GM19397 (cell line): ENCODE data around the gene MED27.

ENCODE experiments used
- ATAC-seq: cut with Tn5 transposase; IDR thresholded peaks from one replicate; pipeline ENCODE4 v1.9.1; 2021; ENCODE audit warnings: mild to moderate bottlenecking, moderate library complexity; ENCODE audit not compliant: unreplicated experiment

Gene MED27

DNA sequence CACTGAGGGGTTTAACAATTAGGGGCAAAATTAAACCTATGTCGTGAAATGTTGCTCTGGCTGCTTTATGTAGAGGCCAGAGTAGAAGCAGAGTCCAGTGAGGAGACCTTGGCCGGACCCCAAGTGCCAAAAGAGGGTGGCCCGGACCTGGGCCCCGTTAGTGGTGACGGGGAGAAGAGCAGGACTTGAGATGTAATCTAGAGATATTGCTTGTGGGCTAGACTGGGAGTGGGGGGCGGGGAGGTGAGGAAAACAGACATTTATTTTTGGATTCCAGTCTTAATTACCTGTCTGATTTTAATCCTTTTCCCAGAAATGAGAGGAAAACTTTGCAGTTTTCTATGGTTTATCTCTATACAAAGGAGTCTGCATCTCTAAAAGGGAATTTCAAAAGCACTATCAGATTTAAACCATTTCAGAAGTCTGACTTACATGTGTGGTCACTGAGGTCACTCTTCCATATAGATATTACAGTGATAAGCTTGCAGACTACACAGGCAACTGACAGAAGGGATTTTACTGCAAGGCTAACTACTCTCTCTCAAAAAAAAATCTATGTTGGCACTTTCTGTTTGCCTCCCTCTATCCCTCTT, 108.1 kb downstream of the MED27 start:
- no peak for ATAC-seq

DNA sequence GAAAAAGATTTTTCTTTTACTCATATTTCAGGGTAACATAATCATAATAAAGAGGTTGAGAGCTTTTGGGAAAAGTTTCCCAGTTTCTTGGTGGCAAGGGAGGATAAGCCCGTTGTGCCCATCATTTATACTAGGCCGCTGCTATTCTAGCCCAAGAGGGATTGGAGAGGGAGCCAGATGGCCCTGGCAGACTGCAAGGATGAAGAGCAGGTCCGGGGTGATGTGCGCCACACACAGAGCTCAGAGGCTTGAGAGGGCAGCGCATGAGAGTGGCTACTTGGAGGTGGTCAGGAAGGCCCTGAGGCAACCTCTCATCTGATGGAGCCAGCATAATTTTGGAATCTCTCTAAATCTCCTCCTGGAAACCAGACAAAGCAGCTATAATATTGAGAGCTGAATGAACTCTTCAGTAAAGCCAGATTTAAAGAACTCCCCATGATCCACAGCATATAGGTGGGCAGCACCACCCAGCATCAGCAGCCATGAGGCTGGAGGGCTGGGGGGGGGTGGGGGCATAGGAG, 110.1 kb downstream of the MED27 start:
- ATAC-seq: no peak

DNA sequence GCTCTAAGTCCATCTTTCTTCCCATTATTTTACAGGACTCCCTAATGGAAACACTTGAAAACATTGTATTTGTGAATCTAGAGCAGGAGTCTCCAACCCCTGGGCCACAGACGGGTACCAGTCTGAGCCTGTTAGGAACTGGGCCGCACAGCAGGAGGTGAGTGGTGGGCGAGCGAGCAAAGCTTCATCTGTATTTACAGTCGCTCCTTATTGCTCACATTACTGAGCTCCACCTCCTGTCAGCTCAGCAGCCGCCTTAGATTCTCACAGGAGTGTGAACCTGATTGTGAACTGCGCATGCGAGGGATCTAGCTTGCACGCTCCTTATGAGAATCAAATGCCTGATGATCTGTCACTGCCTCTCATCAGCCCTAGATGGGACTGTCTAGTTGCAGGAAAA, 111.0 kb downstream of the MED27 start:
- no peak for ATAC-seq

DNA sequence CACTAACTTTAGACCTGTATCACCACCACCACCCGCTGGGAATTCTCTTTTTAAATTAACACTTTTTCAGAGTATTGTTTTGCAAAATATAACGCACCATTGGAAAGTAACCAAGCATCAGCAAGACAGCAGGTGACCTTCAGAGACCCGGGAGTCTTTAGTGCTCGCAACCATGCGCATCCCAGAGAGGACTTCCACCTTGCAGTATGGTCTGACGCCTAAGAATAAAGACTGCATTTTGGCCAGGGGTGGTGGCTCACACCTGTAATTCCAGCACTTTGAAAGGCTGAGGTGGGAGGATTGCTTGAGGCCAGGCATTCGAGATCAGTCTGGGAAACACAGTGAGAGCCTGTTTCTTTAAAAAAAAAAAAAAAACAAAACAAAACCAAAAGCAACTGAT, 113.8 kb downstream of the MED27 start:
- ATAC-seq: no peak

DNA sequence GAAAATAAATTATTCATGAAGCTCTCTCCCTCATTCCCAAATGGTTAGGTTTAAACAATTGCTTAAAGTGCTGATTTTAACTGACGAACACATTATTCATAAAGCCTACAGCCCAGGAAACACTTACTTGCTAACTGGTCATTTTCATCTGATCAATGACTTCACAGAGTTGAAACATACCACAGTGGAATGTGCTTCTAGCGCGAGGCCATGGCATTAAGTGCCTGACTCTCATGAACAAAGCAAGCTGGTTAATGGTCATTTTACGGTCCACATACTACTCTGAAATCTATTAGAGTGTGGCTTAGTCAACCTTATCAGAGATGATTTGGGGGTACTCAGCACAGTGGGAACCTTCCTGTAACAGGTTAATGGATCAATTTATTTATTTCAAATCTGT, 114.6 kb downstream of the MED27 start:
- ATAC-seq: no peak

DNA sequence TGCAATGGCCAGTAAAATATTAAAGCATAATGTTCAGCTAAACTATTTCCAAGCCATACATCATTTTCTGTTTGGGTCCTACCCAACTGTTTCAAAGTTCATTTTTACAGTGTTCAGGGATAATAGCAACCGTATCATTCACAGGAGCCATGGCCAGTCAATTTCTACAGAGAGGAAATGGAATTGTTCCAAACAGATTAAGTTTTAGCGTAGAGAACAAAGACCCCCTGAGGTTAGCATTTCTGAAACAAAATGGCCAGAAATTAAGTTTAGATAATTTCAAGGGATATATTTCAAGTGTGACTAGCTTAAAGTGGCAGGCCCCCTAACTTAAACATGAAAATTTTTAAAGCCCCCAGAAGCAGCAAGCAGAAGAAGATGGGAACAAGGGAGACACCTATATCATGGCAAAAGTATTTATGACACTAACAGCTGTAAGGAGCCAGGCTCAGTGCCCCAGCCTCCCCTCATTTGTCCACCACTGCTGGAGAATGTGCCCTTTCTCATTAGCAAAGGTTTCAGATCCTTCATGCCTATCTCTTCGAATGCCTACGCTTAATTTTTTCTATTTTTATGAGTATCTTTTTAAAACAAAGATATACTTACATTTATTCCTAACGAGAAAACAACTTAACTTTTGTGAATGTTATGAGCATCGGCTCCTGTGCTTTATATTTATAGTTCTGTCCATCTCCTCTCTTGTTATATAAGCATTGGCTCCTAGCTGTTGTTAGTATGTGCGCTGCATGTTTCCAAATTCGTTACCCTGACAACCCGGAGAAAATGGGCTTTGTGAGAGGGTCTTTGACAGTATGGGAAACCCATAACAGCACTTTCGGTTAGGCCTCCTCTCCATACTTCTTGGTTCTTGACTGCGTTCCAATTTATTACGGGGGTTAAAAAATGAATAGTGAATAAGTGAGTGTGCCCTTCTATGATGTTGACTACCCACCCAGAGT, 116.3 kb downstream of the MED27 start:
- no peak for ATAC-seq

DNA sequence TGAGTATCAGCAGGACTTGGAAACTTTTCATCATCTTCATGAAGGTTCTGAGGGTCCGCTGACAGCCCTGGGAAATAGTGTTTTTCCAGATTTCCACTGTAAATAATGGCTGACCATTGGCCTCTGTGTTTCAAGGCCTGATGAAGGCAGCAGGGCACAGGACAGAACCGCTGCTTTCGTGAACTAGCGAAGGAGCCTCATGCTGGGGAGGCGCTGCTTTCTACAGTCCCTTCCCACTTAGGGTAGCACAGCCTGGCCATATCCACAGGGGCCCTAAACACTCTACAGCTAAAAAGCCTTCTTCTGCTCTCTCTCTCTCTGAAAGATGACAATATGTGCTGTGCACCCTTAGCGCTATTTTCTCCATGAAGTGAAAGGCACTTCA, 118.2 kb downstream of the MED27 start:
- ATAC-seq: no peak

DNA sequence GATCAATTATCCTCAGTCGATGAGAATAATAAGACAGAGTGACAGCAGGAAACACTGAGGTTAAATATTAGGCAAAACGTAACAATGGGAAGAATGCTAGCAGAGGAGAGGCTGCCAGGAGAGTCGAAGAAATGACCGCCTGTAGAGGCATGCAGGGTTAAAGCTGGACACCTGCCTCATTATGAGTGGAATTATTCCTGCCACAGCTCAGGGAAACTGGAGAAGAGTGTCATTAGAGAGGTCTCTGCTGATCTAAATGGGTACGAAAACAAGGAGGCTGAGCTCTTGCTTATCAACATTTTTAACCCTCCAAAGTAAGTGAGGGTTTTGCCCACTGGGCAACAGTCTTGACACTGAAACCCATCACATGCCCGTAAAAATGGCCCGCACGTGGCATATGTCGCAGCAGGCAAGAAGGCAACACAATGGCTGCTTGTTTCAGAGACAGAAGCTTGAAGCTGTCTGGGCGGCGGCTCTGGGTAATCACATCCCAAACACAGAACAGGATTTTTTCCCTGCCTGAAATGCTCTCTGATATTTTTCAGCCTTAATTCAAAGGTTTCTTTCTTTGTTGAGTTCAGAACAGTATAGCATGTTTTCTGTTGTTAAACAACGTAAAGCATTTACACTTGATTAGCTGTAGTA, 118.7 kb downstream of the MED27 start:
- ATAC-seq: no peak

DNA sequence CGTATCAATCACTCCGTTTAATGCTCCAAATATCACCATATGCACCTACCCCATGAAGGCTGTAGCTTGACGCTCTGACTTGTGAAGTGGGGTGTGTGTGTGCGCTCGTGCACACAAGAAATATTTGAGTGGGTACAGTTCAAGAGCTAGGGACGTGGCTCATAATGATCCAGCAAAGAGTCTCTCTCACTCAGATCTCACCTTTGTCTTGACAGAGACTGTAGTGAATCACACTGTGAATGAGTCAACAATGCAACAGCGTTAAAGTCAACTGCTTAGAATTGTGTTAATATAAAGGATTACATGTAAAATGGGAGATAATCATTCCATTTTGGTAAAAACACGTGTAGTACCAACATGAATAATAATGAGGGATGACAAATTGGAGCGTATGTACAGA, 119.4 kb downstream of the MED27 start:
- no peak for ATAC-seq

DNA sequence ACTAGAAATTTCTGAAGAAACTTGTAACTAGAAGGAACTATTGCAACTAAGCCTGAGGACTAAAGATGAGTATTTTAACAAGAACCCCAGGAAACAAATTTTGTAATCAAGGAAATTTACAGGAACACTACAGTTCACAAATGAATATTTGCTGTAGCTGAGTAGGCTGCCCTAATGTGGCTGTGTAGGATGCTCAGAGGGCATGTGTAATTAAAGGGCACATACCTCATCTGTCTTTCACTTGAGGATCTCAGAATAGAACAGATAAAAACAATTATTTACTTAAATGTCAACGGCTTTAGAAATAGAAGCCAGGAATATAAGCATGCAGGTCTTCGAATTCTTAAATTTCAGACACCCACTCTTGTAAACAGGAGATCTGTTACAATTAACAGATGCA, 119.8 kb downstream of the MED27 start:
- no peak for ATAC-seq

DNA sequence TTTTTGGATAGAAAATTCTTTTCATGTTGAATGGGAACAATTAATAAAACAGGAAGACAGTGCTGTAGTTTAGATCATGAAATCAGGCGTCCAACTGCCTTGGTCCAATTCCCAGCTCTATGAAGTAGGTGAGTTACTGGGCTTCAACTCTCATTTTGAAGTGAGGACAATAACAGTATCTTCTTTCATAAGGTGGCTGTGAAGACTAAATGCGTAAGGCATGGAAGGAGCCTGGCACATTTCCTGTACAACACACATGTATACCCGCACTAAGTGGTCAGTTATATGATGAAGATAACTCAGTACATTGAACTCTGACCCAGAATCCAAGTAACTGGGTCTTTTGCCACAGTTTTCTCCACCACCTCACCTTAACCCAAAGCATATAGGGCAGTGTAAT, 120.6 kb downstream of the MED27 start:
- ATAC-seq: no peak

DNA sequence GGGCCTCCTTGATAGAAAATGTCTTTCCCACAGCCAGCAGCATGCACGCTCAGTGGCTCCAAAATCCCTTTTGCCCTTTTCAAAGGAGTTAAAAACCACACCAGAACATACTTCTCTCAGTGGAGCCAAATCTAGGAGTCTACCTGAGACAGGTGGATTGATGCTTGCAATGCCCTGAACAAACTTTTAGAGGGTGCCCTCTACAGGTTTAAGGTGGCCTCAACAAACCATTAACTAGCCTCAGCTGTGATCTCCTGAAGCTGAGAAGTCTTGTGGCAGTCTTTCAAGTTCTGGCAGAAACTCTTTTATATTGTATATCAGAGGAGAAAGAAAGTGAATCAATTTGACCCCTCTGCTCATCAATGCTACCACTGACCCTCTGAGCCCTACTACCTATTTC, 125.4 kb downstream of the MED27 start:
- ATAC-seq: no peak

DNA sequence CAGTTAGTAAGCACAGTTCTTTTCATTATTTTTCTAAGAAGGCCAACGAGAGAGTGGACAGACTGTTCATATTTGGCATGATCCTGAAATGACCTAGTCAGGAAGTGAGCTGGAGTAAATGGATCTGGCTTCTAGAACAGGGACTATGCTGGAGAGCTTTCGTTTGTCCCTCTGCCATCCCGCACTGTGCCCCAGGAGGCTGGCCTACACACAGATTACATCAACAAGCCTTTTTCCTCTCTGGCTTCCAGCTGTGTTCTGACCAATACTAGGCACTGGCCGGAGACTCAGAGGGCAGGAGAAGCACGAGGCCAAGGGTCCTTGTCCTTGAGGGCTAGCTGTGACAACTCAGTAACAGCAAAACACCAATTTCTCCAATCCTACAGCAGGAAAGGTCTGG, 127.8 kb downstream of the MED27 start:
- ATAC-seq: no peak

DNA sequence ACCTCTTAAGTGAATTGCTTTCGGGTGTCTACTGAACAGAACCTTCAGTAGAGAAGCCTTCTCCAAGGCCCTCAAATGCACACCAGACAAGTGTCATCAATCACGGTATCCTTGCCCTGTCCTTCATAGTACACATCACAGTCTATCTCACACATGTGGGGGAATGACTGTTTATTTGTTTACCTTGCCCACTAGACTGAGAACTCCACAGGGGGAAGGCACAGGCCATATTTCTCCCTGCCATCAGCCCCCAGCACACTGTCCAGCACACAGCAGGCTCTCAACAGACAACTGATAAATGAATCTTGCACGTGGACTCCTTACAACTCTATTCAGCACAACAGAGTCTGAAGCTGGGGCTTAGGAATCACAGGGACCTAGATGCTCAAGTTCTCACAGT, 128.5 kb downstream of the MED27 start:
- no peak for ATAC-seq

DNA sequence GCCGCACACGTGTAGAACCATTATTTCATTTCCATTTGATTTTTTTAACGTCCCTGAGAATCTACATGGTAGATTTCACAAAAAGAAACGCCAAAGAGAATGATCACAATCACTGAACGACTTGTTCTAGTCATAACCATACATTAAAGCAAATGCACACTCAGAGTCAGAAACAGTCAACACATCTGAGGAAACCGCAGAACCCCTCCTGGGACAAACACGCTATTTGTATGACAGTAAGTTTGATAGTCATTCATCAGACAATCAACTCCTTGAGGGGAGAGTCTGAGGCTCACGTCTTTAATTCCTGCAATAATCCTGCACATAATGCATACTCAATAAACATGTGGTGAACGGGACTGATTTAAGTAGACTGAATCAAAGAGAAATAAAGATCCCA, 129.2 kb downstream of the MED27 start:
- no peak for ATAC-seq

DNA sequence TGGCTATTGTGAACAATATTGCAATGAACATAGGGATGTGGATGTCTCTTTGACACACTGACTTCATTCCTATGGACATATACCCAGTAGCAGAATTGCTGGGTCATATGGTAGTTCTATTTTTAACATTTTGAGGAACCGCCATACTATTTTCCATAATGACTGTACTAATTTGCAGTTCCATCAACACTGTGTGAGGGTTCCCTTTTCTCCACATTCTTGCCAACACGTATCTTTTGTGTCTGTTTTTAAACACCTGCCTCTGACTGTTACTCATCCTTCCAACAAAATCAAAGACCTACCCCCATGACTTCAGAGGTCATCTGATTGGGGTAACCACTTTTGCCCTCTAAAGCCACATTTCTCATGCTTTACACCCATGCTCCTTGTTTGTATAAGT, 133.5 kb downstream of the MED27 start:
- no peak for ATAC-seq

DNA sequence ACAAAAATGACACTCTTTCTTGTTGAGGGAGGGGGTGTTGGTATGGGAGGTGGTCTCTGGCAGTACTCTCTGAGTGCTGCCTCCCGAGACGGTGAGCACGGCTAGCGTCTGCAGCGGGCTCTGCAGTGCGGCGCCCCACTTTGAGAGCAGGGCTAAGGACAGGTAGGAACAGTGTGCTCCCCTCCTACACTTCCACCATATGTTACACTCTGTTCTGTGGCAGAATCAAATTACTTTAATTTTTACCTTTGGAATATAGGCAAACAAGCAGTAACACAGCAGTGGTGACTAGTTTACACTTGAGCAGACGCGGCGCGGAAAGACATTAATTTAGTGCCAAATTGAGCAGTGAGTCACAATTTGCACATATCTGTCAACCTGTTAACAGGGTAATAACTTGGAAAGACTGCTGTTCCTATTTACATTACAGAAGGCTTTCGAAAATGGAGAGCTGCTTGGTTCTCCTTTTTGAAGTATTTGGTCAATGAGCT, 136.3 kb downstream of the MED27 start:
- ATAC-seq: no peak

DNA sequence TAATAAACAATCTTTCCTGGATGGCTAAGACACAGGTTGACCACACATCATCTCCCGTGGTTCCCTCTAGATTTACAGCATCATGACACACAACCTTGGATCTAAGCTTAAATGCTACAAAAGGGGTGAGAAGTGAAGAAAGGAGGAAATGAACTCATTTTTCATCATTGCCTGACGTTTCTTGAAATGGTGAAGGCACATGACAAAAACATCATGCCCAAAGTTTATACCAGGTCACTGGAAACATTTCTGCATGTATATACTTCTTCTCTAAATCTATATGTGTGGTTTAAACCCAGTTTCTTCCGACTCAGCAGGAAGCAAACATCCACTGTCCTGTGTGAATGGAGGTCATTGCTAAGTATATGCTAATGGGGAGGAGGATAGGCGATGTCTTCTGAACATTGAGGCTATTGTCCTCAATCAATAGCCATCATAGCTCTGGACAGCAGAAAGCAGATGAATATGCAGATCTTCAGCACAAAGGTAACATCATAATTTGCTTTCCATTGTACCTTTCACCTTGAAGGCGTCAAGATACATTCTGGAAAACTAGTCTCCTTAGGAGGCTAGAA, 137.4 kb downstream of the MED27 start:
- no peak for ATAC-seq

DNA sequence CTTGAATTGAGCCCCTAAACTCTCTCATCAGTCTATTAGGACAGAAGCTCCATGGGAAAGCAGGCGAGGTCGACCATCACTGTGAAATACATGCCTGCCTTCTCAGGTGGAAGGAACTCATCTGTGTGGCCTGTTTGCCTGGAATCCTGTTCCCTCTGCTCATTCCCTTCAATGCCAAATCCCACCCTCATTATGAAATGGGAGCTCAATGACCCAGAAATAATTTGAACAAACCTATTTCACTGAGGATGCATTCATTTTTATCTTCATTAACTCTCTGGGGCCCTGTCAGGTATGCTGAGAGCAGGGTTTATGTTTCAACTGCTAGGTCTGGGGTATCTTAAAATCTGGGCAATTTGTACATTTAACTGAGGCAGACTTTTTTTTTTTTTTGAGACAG, 142.2 kb downstream of the MED27 start:
- no peak for ATAC-seq

DNA sequence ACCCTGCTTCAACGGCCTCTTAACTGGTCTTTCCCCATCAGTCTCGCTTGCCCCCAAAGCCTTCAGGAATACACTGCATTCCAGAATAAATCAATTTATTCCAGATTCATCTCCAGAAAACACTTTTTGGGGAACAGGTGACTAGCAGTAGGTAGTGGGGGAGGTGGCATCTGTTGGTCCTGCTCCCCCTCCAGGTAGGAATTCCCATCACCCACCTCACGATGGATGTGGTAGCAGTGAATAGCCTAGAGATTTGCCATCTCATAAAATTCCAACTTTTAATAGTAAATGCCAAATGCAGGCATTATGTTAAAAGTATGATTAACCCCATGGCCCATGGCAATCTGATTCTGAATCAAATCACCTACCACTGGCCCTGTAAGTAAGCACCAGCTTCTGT, 142.7 kb downstream of the MED27 start:
- no peak for ATAC-seq

DNA sequence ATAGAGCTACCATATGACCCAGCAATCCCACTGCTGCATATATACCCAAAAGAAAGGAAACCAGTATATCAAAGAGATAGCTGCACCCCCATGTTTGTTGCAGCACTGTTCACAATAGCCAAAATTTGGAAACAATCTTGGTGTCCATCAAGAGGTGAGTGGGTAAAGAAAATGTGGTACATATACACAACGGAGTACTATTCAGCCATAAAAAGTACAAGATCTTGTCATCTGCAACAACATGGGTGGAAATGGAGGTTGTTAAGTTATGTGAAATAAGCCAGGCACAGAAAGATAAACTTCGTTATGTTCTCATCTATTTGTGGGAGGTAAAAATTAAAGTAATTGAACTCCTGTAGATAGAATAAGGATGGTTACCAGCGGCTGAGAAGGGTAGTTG, 145.0 kb downstream of the MED27 start:
- ATAC-seq: no peak
